ENCODE results near the gene DCK.

DCK gene

DNA sequence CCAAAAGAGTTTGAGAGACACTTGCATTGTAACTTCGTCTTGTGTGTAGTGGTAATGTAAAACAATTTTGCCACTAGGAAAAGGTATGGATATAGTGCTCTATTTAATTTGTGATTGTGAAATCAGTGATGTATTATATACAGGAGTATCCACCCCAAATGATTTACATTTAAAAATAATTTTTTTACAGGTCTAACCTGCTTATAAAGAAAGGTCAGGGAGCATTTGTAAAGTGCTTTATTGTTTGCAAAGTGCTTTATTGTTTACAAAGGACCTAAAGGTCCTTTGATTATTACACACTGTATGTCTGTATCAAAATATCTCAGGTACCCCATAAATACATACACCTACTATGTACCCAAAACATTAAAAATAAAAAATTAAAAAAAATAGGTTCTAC lies 70.3 kb downstream of the DCK start:
- DNase-seq (ENCODE audit: low read depth), result no peak

GRCh38 chr4:71064521-71064920 lies 71.1 kb downstream of the DCK start:
- DNase-seq (ENCODE audit: low read depth), result no peak

- no peak for DNase-seq (ENCODE audit: low read depth)
These were observed 72.6 kb downstream of the DCK start for GRCh38 chr4:71065991-71066510.

DNA sequence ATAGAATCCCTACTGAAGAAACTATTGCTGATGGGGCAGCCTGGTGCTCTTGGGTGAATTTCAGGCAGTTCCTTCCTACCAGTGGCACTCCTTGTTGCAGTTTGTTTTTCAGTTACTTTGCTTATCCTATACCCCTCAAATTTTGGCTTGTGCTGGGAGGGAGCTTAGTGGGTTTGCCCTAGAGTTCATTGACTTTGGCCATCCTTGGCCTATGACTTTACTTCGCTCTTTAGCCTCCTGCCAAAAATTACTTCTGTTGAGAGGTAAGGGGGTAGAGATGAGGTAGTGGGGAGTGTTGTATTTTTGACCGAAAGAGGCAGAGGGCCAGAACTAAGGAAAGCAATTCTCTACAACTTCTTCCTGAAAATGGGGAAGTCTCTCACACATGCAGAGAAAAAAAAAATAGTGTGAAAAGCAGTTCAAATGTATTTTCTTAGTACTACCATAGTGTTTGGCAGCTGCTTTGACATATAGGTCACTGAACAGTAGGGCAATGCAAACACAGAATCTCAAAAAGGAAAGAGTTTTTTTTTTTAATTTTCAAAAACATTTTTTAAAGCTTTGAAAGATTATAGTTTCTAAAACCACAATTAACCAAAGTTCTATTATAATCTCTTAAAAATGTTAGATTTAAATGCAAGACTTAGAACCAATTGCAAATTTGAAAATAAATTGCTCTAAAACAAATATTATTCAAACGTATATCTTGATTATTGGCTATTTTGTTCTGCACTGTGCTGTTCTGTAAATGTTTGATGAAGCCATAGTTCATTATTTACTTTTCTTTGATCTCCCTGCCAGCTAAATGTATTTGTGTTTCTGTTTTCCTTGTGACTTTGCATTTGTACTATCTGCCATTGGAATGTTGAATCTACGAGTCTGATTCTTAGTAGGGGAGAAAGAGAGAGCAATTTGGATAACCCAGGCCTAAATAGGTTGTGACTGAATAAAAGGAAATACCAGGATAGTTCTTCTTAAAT lies 73.6 kb downstream of the DCK start:
- no peak for DNase-seq (ENCODE audit: low read depth)

- DNase-seq (ENCODE audit: low read depth), result no peak
These were observed 75.6 kb downstream of the DCK start for GRCh38 chr4:71069063-71069462.

DNA sequence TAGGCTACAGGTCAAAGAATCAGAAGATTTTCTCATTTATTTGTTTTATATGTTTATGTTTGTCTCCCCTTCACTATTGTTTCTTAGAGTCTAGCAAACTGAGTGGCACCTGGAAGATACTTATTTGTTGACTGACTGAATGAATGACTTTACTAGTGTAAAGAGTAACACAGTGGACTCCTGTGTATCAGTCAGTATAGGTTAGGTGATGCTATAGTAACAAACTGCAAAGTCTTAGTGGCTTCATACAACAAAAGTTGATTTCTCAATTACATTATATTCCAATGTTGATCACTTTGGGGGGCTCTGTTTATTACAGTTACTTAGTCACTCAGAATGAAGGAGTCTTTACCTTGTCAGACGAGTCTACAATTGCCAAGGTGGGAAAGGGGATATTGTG lies 76.6 kb downstream of the DCK start:
- no peak for DNase-seq (ENCODE audit: low read depth)

DNA sequence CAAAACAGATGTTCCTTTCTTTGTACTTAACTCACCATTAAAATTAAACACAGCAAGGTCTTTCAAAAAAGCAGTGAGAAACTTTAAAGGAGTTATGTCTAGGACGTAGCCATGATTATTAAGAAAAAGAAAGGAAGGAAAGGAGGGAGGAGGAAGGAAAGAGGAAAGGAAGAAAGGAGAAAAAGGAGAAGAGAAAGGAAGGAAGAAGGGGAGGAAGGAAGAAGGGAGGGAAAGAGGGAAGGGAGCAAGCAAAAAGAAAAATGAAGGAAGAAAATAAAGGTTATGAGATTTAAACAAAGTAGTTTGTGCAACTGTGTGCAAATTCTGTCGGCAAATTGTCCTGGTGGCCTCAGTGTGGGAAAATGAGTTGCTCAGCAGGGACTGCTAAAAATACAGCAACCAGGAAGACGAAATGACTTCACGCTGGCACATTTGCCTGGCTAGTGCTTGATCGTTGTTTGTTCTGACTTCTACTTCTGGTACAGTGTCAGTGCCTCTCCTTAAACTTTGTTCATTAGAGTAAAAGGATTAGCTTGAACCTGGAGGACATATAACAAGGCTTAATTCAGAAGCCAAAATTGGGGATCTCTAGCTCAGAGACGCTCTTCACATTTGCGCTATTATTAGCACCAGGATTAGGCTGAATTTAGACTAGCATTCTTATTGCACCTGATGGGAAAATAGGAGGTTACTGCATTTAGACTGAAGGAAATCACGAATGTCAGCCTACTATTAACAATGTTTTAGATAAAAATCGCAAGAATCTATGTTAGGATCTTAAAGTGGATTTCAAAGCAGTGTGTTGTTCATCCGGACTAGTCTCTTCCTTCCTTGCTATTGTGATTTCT lies 81.2 kb downstream of the DCK start:
- DNase-seq (ENCODE audit: low read depth), result no peak

Measured in HS-5 (cell line).